Endothelial cell of hepatic sinusoid (primary cell): ENCODE data around the gene CCDC134.

ENCODE experiments used
- in situ Hi-C: cut with HindIII; loops from 2 replicates; pipeline ENCODE4 v1.10.0; 2017; ENCODE audit warnings: low sequenced_read_pairs

Gene CCDC134

GRCh38 chr22:41782316-41782715 is 18.2 kb upstream of the CCDC134 start:
- in situ Hi-C loops = loop anchor here (5.0 kb wide), 2 partner anchors 40 to 100 kb away; no protein-coding TSS in a partner anchor

- in situ Hi-C loops = loop anchor here (5.0 kb wide), 2 partner anchors 40 to 100 kb away; no protein-coding TSS in a partner anchor
Measured at GRCh38 chr22:41782751-41783150, 17.7 kb upstream of the CCDC134 start.

- in situ Hi-C loops = no loop called here
Measured at GRCh38 chr22:41787331-41787730, 13.1 kb upstream of the CCDC134 start.

GRCh38 chr22:41793871-41794270 is 6.6 kb upstream of the CCDC134 start:
- in situ Hi-C loops = no loop called here

GRCh38 chr22:41798736-41799135 is 1.7 kb upstream of the CCDC134 start:
- in situ Hi-C loops = no loop called here

- in situ Hi-C loops = no loop called here
Measured at GRCh38 chr22:41799486-41800347, 762 bp upstream of the CCDC134 start.

- in situ Hi-C loops = no loop called here
Measured at GRCh38 chr22:41801147-41801819, 804 bp downstream of the CCDC134 start.

GRCh38 chr22:41801886-41802285 is 1.4 kb downstream of the CCDC134 start:
- in situ Hi-C loops = no loop called here

GRCh38 chr22:41805639-41806038 is 5.2 kb downstream of the CCDC134 start:
- in situ Hi-C loops = no loop called here

- in situ Hi-C loops = no loop called here
Measured at GRCh38 chr22:41808400-41808799, 7.9 kb downstream of the CCDC134 start.

GRCh38 chr22:41810022-41810421 is 9.5 kb downstream of the CCDC134 start:
- in situ Hi-C loops = no loop called here

- in situ Hi-C loops = no loop called here
Measured at GRCh38 chr22:41812805-41813545, 12.5 kb downstream of the CCDC134 start.

- in situ Hi-C loops = no loop called here
Measured at GRCh38 chr22:41813726-41814410, 13.4 kb downstream of the CCDC134 start.

GRCh38 chr22:41815716-41816115 is 15.2 kb downstream of the CCDC134 start:
- in situ Hi-C loops = no loop called here

GRCh38 chr22:41816241-41816640 is 15.8 kb downstream of the CCDC134 start:
- in situ Hi-C loops = no loop called here

- in situ Hi-C loops = no loop called here
Measured at GRCh38 chr22:41816871-41817270, 16.4 kb downstream of the CCDC134 start.

GRCh38 chr22:41818011-41818410 is 17.5 kb downstream of the CCDC134 start:
- in situ Hi-C loops = no loop called here

GRCh38 chr22:41818596-41818995 is 18.1 kb downstream of the CCDC134 start:
- in situ Hi-C loops = no loop called here

- in situ Hi-C loops = no loop called here
Measured at GRCh38 chr22:41819257-41819656, 18.8 kb downstream of the CCDC134 start.

GRCh38 chr22:41820447-41820846 is 20.0 kb downstream of the CCDC134 start:
- in situ Hi-C loops = no loop called here
